ENCODE results near the gene ADGRG2. TPM values are rescaled to one million over a fixed set of nuclear protein-coding genes. Genes with fewer than 3 reads are reported as not detected.
"Not testable (repeated sequence)": the region's sequence is repeated elsewhere in the genome, so short reads cannot be mapped to it uniquely, and the experiment has no call there.

ADGRG2 gene
- total RNA-seq, 1 donor, result 0.18 TPM

DNA sequence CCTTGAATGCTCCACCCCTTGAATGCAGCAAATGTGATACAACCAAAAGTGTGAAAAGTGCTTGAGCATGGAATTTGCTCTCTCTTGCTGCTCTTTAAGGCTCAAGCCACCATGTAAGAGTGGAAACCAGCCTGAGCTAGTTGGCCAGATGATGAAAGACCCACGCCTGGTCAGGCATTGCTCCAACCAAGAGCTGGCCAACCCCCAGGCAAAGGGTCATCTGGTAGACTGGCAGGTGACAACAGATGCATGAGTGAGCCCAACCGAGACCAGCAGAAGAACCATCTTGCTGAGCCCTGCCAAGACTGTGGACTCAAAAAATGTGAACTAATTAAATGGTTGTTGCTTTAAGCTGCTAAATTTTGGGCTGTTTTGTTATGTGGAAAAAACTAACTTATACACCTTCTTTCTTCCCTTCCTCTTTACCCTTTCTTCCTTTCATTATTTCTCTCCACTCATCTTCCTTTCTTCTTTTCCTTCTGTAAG lies 32.7 kb downstream of the ADGRG2 start:
- TF ChIP-seq, protein P1, sequence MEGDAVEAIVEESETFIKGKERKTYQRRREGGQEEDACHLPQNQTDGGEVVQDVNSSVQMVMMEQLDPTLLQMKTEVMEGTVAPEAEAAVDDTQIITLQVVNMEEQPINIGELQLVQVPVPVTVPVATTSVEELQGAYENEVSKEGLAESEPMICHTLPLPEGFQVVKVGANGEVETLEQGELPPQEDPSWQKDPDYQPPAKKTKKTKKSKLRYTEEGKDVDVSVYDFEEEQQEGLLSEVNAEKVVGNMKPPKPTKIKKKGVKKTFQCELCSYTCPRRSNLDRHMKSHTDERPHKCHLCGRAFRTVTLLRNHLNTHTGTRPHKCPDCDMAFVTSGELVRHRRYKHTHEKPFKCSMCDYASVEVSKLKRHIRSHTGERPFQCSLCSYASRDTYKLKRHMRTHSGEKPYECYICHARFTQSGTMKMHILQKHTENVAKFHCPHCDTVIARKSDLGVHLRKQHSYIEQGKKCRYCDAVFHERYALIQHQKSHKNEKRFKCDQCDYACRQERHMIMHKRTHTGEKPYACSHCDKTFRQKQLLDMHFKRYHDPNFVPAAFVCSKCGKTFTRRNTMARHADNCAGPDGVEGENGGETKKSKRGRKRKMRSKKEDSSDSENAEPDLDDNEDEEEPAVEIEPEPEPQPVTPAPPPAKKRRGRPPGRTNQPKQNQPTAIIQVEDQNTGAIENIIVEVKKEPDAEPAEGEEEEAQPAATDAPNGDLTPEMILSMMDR (IDR thresholded peaks at IDR 0.05; ENCODE audit: insufficient read depth, low read length), result no peak
- DNase-seq (ENCODE audit: low read depth), result no peak
- H3K4me3 ChIP-seq (ENCODE audit: low read depth, low read length), result no peak overlapping the region

DNA sequence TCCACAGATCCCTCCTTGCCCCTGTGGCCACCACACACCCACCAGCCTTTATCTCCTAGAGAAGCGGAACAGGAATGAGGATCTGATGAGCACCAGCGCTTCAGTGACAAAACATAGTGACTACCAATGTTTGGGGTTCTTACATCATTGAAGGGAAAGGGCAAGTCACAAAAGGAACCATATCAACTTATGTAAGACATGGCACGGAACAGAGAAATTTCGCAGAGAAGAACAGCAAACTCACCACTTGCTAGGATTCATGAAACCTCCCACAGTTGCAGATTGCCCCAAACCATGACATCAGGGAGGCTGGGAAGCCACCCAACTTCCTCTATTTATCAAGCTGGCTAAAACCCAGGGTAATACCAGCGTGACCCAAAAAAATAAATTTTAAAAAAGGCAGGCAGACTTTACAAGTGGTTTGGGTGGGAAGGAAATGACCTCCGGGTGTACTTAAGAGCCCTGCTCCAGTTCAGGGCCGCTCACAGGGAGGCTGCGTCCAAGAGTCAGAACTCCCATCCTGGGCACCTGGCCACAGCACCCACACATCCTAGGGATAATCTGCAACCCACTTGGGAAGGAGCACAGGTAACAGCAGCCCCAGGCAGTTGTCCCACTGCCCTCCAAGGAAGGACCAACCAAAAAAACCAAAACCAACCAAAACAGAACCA lies 36.0 kb downstream of the ADGRG2 start:
- DNase-seq (ENCODE audit: low read depth), result peak; percentile 8
- no peak overlapping the region for H3K4me3 ChIP-seq (ENCODE audit: low read depth, low read length)
- TF ChIP-seq, protein P1 (IDR thresholded peaks at IDR 0.05; ENCODE audit: insufficient read depth, low read length), result no peak

DNA sequence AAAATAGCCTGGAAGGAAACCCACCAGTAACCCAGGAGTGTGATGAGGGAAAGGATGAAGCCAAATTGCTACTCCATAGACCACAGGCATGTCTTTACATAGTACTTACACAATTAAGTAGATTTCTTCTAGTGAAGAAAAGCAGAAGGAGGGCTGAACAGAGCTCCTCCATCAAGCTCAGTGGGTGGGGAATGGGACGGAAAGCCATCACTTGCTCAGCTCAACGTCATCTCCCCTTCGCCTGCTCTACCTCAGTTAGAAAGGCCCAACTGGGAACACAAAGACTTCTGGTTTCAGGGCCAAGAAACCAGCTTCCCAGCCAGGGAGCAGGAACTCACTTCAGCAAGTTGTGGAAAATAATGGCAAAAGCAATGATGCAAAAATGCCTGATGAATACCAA lies 36.6 kb downstream of the ADGRG2 start:
- H3K4me3 ChIP-seq (ENCODE audit: low read depth, low read length), result no peak overlapping the region
- DNase-seq (ENCODE audit: low read depth), result no peak
- TF ChIP-seq, protein P1 (IDR thresholded peaks at IDR 0.05; ENCODE audit: insufficient read depth, low read length), result no peak

DNA sequence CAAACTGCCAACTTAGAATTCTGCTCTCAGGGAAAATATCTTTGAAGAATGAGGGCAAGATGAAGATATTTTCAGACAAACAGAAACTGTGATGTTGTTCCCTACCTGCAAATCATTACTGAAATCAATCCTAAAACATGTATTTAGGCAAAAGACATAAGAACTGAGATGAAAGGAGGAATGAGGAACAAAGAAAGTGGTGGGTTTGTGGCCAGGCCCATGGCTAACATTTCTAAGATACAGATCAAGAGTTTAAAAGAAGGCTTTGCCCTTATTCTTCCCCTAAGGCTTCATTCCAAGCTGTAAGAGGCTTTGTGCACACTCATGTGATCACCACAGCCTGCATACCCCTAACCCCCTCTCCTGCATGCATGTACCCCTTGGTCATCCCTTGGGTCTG lies 46.5 kb downstream of the ADGRG2 start:
- no peak overlapping the region for H3K4me3 ChIP-seq (ENCODE audit: low read depth, low read length)
- no peak for DNase-seq (ENCODE audit: low read depth)
- TF ChIP-seq, protein P1 (IDR thresholded peaks at IDR 0.05; ENCODE audit: insufficient read depth, low read length), result no peak

DNA sequence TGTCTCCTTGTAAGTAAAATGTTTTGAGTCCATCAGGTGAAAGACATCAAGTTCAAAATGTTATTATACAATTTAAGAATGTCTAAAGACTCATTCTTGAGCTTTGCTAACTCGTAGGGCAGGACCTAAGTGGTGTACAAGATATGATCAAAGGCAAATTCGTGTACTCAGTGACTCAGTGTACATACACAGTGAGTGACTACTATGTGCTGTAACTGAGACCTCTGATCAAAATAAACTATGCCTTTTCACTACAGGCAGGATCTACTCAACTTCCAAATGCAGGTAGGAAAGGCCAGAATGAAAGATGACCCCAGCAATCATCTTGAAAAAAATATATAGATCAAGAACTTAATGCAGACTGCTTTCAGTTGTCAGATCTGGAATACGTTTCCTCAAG lies 49.9 kb downstream of the ADGRG2 start:
- no peak overlapping the region for H3K4me3 ChIP-seq (ENCODE audit: low read depth, low read length)
- TF ChIP-seq, protein P1 (IDR thresholded peaks at IDR 0.05; ENCODE audit: insufficient read depth, low read length), result no peak
- no peak for DNase-seq (ENCODE audit: low read depth)

DNA sequence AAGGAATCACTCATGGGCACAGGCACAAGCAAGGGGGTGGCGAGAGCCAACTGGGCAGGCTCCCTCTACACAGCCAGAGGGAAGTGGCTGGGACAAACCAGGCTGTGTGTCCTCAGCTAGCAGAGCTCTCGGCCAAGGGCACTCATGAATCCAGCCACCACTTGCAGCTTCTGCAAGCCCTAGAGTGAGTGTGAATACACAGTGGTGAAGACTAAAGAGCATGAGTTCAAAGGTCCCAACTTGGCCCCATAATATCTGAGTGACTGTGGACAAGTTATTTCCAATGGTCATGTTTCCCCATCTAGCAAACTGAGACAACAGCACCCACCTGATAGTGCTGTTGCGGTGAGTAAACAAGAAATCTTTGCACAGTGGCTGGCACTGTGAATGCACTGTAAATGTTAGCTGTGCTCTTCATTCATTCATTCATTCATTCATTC lies 51.7 kb downstream of the ADGRG2 start:
- TF ChIP-seq, protein P1 (IDR thresholded peaks at IDR 0.05; ENCODE audit: insufficient read depth, low read length), result no peak
- H3K4me3 ChIP-seq (ENCODE audit: low read depth, low read length), result no peak overlapping the region
- DNase-seq (ENCODE audit: low read depth), result no peak

DNA sequence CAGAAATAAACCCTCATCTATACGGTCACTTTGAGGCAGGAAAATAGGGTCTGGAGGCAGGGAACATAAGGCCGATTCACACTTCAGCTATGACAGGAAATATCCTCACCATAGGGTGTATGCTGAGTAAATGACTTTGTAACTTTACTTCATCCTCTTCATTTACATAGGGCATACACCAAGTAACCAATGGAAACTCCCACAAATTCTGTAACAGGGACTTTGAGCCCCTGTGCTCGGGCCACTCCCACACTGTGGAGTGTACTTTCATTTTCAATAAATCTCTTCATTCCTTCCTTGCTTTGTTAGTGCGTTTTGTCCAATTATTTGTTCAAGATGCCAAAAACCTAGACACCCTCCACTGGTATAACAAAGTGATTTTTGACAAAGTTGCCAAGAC lies 55.3 kb downstream of the ADGRG2 start:
- H3K4me3 ChIP-seq (ENCODE audit: low read depth, low read length); DNase-seq (ENCODE audit: low read depth): not testable (repeated sequence)

Data from fibroblast of the aortic adventitia (primary cell).